Umbilical cord (tissue), 2 donors: ENCODE results near the gene FOXJ3. TPM values are rescaled to one million over a fixed set of nuclear protein-coding genes. Genes with fewer than 3 reads are reported as not detected.

Experiments used
- DNase-seq: peaks from one replicate; pipeline ENCODE4 v3.0.0-alpha.2; 2015; ENCODE audit warnings: low spot score
- total RNA-seq: library from RNA; depleted of rRNA; stranded (reverse); fragments of >200 nt; gene quantifications from one replicate; pipeline ENCODE4 v1.2.3, GENCODE V29; 2014; ENCODE audit warnings: low replicate concordance; ENCODE audit not compliant: insufficient read depth

Gene FOXJ3
- total RNA-seq, 1 donor from 2014 or later: 29.4 TPM

GRCh38 chr1:42334240-42335049 is 590 bp downstream of the FOXJ3 start:
- peak; percentile 67 for DNase-seq

- DNase-seq: peak; percentile 21
Measured at GRCh38 chr1:42333662-42334239, 1.3 kb downstream of the FOXJ3 start.

GRCh38 chr1:42332877-42333276 is 2.2 kb downstream of the FOXJ3 start:
- no peak for DNase-seq

- no peak for DNase-seq
Measured at GRCh38 chr1:42330215-42330614, 4.8 kb downstream of the FOXJ3 start.

- DNase-seq: no peak
Measured at GRCh38 chr1:42328916-42329496, 6.0 kb downstream of the FOXJ3 start.

- no peak for DNase-seq
Measured at GRCh38 chr1:42328047-42328625, 6.9 kb downstream of the FOXJ3 start.

GRCh38 chr1:42325014-42325402 is 10.0 kb downstream of the FOXJ3 start:
- no peak for DNase-seq

- DNase-seq: no peak
Measured at GRCh38 chr1:42324398-42325013, 10.5 kb downstream of the FOXJ3 start.

GRCh38 chr1:42323551-42323950 is 11.5 kb downstream of the FOXJ3 start:
- DNase-seq: no peak

GRCh38 chr1:42322577-42322976 is 12.5 kb downstream of the FOXJ3 start:
- DNase-seq: no peak

GRCh38 chr1:42321731-42322130 is 13.3 kb downstream of the FOXJ3 start:
- no peak for DNase-seq

GRCh38 chr1:42320708-42321107 is 14.3 kb downstream of the FOXJ3 start:
- DNase-seq: peak; percentile 23

- no peak for DNase-seq
Measured at GRCh38 chr1:42319871-42320484, 15.1 kb downstream of the FOXJ3 start.

- DNase-seq: peak; percentile 37
Measured at GRCh38 chr1:42319128-42319851, 15.7 kb downstream of the FOXJ3 start.

GRCh38 chr1:42318601-42319000 is 16.4 kb downstream of the FOXJ3 start:
- no peak for DNase-seq

GRCh38 chr1:42317308-42317707 is 17.7 kb downstream of the FOXJ3 start:
- no peak for DNase-seq

GRCh38 chr1:42316292-42316691 is 18.7 kb downstream of the FOXJ3 start:
- DNase-seq: no peak

GRCh38 chr1:42315500-42315899 is 19.5 kb downstream of the FOXJ3 start:
- DNase-seq: no peak

- no peak for DNase-seq
Measured at GRCh38 chr1:42313970-42314369, 21.1 kb downstream of the FOXJ3 start.

- peak; percentile 23 for DNase-seq
Measured at GRCh38 chr1:42312576-42313212, 22.3 kb downstream of the FOXJ3 start.

- no peak for DNase-seq
Measured at GRCh38 chr1:42311897-42312296, 23.1 kb downstream of the FOXJ3 start.
